T-helper 17 cell (primary cell): ENCODE data around the gene RRBP1. TPM values are rescaled to one million over a fixed set of nuclear protein-coding genes. Genes with fewer than 3 reads are reported as not detected.

ENCODE experiments used
- ATAC-seq: fragments of 150-1000 bp; cut with Tn5 transposase; 2 replicates; pipeline ENCODE4 v1.10.0; 2021; ENCODE audit warnings: mild to moderate bottlenecking, moderate library complexity
- DNase-seq, 3 donors: peaks; one replicate each; pipeline versions ENCODE4 v3.0.0 to v3.0.0-alpha.2; 2020 to 2021
- H3K9me3 ChIP-seq: one replicate; pipeline ENCODE4 v1.7.0; 2013; ENCODE audit warnings: low read length, mild to moderate bottlenecking; ENCODE audit not compliant: control insufficient read depth, poor library complexity, severe bottlenecking
- H3K27ac Mint-ChIP-seq: one replicate; pipeline ENCODE4 v1.8.0; 2022; ENCODE audit warnings: mild to moderate bottlenecking, moderate library complexity, mixed read lengths
- H3K27me3 Mint-ChIP-seq: one replicate; pipeline ENCODE4 v1.8.0; 2022; ENCODE audit warnings: mixed read lengths
- H3K36me3 Mint-ChIP-seq: one replicate; pipeline ENCODE4 v1.8.0; 2022; ENCODE audit warnings: low read depth, mixed read lengths
- H3K4me1 Mint-ChIP-seq: one replicate; pipeline ENCODE4 v1.8.0; 2022; ENCODE audit warnings: mild to moderate bottlenecking, mixed read lengths
- H3K4me3 Mint-ChIP-seq: one replicate; pipeline ENCODE4 v1.8.0; 2022; ENCODE audit warnings: mild to moderate bottlenecking, moderate library complexity, mixed read lengths
- total RNA-seq, 4 donors: library from RNA in 2 of 4; stranded (reverse) in 2 of 4; gene quantifications; one replicate each; pipeline ENCODE4 v1.2.3 and lab custom pipeline; 2022 to 2026

Gene RRBP1
- total RNA-seq, 2 donors from 2014 or later, result 31.4 to 37.8 TPM

DNA sequence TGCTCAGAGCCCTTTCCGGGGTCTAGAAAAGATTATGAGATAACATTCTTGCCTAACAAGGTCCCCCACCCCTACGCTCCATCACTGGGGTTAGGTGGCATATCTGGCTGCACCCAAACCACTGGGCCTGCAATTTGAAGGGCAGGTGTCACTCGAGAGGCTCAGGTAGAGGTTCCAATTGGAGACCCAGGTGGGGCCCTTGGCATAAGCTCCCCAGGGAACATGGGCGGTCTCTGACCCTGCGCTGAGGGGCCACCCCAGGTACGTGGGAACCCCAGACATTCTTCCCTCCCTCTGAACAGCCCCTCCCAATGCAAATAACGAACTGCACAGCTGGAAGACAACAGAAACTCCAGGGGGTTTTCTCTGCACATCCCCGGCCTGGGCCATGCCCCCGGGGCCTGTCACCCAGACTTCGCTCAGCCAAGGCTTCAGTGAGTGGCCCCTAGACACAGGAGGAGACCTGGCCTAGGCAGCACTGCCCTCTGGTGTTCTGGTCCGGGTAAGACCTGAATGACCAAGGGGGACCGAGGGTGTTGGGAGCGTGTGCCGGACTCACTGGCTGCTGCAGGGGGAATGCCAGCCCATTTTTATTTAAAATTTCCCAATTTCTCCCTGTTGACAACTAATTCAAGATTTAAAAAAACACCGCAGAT, 64.7 kb downstream of the RRBP1 start:
- Mint-ChIP-seq H3K36me3 (peaks cover 2% of the 10 kb centered on the region), H3K4me1 (peaks cover 5% of the 10 kb centered on the region), H3K4me3 (no peak overlapping the region), H3K27me3 (no peaks in the 10 kb centered on the region), H3K27ac (peak overlapping the region; percentile 19)
- DNase-seq, result peak; percentile 13 to 30 (median 20)
- ATAC-seq, result peak; percentile 64
- no peaks in the 10 kb centered on the region for H3K9me3 ChIP-seq

GRCh38 chr20:17616480-17617211, 65.4 kb downstream of the RRBP1 start:
- H3K27ac Mint-ChIP-seq, result no peak overlapping the region
- no peaks in the 10 kb centered on the region for H3K9me3 ChIP-seq
- ATAC-seq, result no peak
- H3K27me3 Mint-ChIP-seq, result no peaks in the 10 kb centered on the region
- peak in 2 of 3 donors; percentile 3 to 8 for DNase-seq
- H3K4me3 Mint-ChIP-seq, result no peak overlapping the region
- peaks cover 2% of the 10 kb centered on the region for H3K36me3 Mint-ChIP-seq
- H3K4me1 Mint-ChIP-seq, result peaks cover 7% of the 10 kb centered on the region

DNA sequence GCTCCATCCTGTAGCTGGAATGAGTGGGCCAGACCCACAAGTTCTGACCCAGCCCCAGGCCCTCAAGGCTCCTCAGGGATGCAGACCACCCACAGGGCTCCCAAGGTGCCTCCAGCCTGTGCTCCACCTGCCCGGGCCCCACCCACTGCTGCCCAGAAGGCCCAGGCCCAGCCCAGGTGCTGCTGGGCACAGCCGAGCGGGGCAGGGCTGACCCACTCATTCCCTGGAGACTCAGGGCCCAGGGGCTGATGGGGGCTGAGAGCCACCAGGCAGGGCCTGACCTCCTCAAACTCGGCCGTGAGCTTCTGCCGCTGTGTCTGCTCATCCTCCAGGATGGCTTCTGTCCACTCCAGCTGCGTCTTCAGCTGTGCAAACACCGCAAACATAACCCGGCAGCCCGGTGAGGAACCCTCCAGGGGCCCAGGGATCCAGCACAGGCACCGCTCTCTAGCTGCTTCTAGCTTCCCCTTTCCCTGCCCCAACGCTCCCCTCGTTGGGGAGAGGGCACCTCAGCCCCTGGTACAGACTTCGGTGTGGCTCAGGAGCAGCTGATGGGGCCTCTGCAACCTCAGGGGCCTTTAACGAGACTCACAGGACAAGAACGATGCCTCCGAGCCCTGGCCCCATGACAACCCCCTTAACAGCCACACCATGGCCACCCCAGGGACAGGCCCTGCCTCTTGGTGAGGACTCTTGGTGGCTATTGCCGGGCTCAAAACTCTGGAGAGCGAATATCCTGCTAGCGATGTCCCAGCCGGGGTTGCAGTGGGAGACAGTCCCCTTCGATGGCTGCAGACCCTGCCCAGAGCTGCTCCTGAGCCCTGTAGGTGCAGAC, 66.2 kb downstream of the RRBP1 start:
- H3K9me3 ChIP-seq, result no peaks in the 10 kb centered on the region
- Mint-ChIP-seq H3K4me3 (no peak overlapping the region), H3K36me3 (peaks cover 2% of the 10 kb centered on the region), H3K27ac (no peak overlapping the region), H3K4me1 (peaks cover 7% of the 10 kb centered on the region), H3K27me3 (no peaks in the 10 kb centered on the region)
- no peak for DNase-seq
- no peak for ATAC-seq

- H3K36me3 Mint-ChIP-seq, result peaks cover 2% of the 10 kb centered on the region
- peak overlapping the region; percentile 29 for H3K27ac Mint-ChIP-seq
- peak in 1 of 3 donors; percentile 7 for DNase-seq
- H3K27me3 Mint-ChIP-seq, result no peaks in the 10 kb centered on the region
- no peak for ATAC-seq
- H3K4me3 Mint-ChIP-seq, result no peak overlapping the region
- H3K9me3 ChIP-seq, result no peaks in the 10 kb centered on the region
- peaks cover 14% of the 10 kb centered on the region for H3K4me1 Mint-ChIP-seq
Observed at GRCh38 chr20:17614812-17615644, 67.0 kb downstream of the RRBP1 start.

GRCh38 chr20:17614176-17614811, 67.7 kb downstream of the RRBP1 start:
- Mint-ChIP-seq H3K27me3 (no peaks in the 10 kb centered on the region), H3K36me3 (peaks cover 2% of the 10 kb centered on the region), H3K27ac (peak overlapping the region; percentile 29), H3K4me1 (peaks cover 20% of the 10 kb centered on the region), H3K4me3 (no peak overlapping the region)
- no peaks in the 10 kb centered on the region for H3K9me3 ChIP-seq
- DNase-seq, result peak in 1 of 3 donors; percentile 6
- no peak for ATAC-seq

DNA sequence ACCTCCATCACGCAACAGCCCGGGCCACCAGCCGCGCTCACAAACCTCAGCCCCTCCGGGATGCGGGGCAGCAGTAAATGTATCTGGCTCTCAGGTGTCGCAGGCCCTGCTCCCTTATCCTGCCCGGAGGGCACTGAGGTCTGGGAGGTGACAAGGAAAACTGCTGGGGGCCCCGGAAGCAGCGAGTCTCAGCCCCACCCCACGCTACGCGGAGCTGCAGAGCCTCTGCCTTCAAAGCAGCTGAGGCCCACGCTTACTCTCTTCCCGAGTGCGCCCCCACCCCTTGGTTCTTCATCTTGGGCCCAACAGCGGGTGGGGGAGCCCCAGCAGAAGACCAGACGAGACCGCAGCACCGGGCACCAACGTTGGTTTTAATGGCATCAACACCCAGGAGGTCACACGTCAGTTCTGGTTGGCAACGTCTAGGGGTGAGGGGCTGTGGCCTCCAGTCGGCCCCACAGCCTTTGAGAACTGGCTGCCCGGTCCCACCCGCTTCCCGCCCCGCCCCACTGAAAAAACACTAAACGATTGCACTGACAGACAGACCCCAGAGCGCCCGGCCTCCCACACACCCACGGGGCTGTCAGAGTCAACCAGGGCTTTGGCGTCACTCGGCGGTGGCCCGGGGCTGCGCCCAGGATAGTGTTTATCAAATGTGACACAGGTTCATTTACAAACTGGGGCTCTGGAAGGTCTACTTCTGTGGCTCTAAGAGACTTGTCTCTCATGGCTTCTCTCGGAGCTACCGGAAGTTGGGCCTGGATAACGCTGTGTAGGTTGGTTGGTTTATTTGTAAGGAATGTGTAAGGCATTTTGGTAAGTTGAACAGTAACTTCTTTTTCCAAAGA, 68.5 kb downstream of the RRBP1 start:
- Mint-ChIP-seq H3K36me3 (peaks cover 2% of the 10 kb centered on the region), H3K27ac (peak overlapping the region; percentile 91), H3K4me1 (peaks cover 22% of the 10 kb centered on the region), H3K4me3 (no peak overlapping the region), H3K27me3 (no peaks in the 10 kb centered on the region)
- no peak for DNase-seq
- ATAC-seq, result no peak
- H3K9me3 ChIP-seq, result no peaks in the 10 kb centered on the region

GRCh38 chr20:17612992-17613327, 69.1 kb downstream of the RRBP1 start:
- DNase-seq, result no peak
- ATAC-seq, result no peak

GRCh38 chr20:17612287-17612991, 69.6 kb downstream of the RRBP1 start:
- H3K9me3 ChIP-seq, result no peaks in the 10 kb centered on the region
- H3K4me3 Mint-ChIP-seq, result peak overlapping the region; percentile 78
- DNase-seq (peak in 1 of 3 donors; percentile 9), ATAC-seq (peak; percentile 58)
- H3K4me1 Mint-ChIP-seq, result peaks cover 26% of the 10 kb centered on the region
- H3K36me3 Mint-ChIP-seq, result peaks cover 2% of the 10 kb centered on the region
- H3K27ac Mint-ChIP-seq, result peak overlapping the region; percentile 91
- H3K27me3 Mint-ChIP-seq, result no peaks in the 10 kb centered on the region

More at GRCh38 chr20:17612992-17613327, 69.1 kb downstream of the RRBP1 start:
- Mint-ChIP-seq H3K27me3 (no peaks in the 10 kb centered on the region), H3K27ac (peak overlapping the region; percentile 91), H3K36me3 (peaks cover 2% of the 10 kb centered on the region), H3K4me3 (no peak overlapping the region), H3K4me1 (peaks cover 22% of the 10 kb centered on the region)
- no peaks in the 10 kb centered on the region for H3K9me3 ChIP-seq

DNA sequence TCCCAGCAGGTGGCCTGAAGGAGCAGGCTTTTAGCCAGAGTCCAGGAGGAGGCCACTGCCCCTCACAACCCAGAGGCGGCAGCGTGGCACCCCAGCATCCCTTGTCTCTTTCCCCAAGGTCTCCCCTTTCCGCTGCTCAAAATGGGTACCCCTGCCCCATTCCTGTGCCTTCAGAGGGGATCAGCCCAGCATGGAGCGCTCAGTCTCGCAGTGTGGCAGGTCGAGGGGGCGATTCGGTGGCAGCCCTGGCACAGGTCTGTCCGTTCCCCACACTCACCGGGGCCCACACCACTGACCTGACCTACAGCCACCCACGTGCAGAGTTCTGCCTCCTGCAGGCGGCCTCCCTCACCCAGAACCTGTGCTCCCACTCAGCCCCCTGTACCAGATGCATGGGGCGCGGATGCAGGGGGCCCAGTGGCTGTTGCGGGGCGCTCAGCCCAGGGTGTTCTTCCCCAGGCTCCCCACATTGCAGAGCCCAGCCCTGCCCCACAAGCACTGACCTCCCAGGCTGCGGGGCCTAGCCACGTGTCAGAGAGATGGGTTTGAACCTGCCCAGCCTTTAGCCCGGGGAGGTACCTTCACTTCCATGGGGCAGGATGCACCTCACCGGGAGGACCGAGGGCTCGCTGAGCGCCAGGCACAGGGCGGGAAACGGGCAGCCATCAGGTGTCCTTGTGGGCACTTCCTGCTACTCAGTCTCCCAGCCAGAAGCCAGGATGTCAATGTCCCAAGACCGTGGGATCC, 70.3 kb downstream of the RRBP1 start:
- H3K9me3 ChIP-seq, result no peaks in the 10 kb centered on the region
- H3K27ac Mint-ChIP-seq, result peak overlapping the region; percentile 91
- no peaks in the 10 kb centered on the region for H3K27me3 Mint-ChIP-seq
- H3K36me3 Mint-ChIP-seq, result peaks cover 2% of the 10 kb centered on the region
- H3K4me3 Mint-ChIP-seq, result peak overlapping the region; percentile 78
- peak in 1 of 3 donors; percentile 8 for DNase-seq
- no peak for ATAC-seq
- peaks cover 26% of the 10 kb centered on the region for H3K4me1 Mint-ChIP-seq

- peak overlapping the region; percentile 78 for H3K4me3 Mint-ChIP-seq
- H3K27me3 Mint-ChIP-seq, result no peaks in the 10 kb centered on the region
Observed at GRCh38 chr20:17611290-17611539, 70.8 kb downstream of the RRBP1 start.

More at GRCh38 chr20:17611290-17611539, 70.8 kb downstream of the RRBP1 start:
- peak in 1 of 3 donors; percentile 18 for DNase-seq
- H3K9me3 ChIP-seq, result no peaks in the 10 kb centered on the region
- peak overlapping the region; percentile 91 for H3K27ac Mint-ChIP-seq
- peaks cover 26% of the 10 kb centered on the region for H3K4me1 Mint-ChIP-seq
- peak; percentile 39 for ATAC-seq
- peaks cover 2% of the 10 kb centered on the region for H3K36me3 Mint-ChIP-seq
